K562 (cell line): ENCODE data around the gene SMURF1. TPM values are rescaled to one million over a fixed set of nuclear protein-coding genes. Genes with fewer than 3 reads are reported as not detected.

ENCODE experiments used
- ATAC-seq: fragments of 200-7000 bp; cut with Tn5 transposase; 3 replicates; pipeline ENCODE4 v1.9.1; 2020; ENCODE audit warnings: moderate library complexity
- BruUV-seq: library from RNA; stranded (reverse); fragments of 400-500 nt; replicated peaks from 2 replicates; lab custom pipeline; 2021; lab: Mats Ljungman, UMichigan
- CTCF ChIA-PET: fragments of 300-600 bp; formaldehyde crosslinking; extraction: SDS; loops from one replicate; lab custom pipeline; 2021; ENCODE audit warnings: low intra/inter-chr PET ratio; lab: Yijun Ruan, JAX
- POLR2A ChIA-PET: fragments of 300-600, 350-650 bp; sonication (Branson Sonifier 250); formaldehyde crosslinking; extraction: SDS; loops from one replicate; lab custom pipeline; 2021; ENCODE audit warnings: antibody characterized with exemption, inconsistent platforms; lab: Yijun Ruan, JAX
- DNase-seq, 4 experiments: peaks; one replicate each; pipeline versions ENCODE4 v3.0.0 to v3.0.0-alpha.2; 2011 to 2018; ENCODE audit warnings: low spot score in 3 of 4, mixed read lengths in 3 of 4; ENCODE audit errors: extremely low read depth in 1 of 4
- FAIRE-seq: peaks from 2 replicates; lab custom pipeline; 2011; peaks lifted over from hg19 to GRCh38; lab: Jason Lieb, UNC
- H2AFZ ChIP-seq: 2 replicates; pipeline ENCODE4 v1.6.0; 2011; ENCODE audit warnings: low read depth, low read length, control low read depth, inconsistent platforms
- H3K27ac ChIP-seq: fragments of 200-600 bp; 3 replicates; pipeline ENCODE4 v1.8.0; 2011; ENCODE audit warnings: low read depth, mild to moderate bottlenecking, control low read depth, inconsistent platforms, low read length, moderate library complexity, mixed read lengths; ENCODE audit errors: extremely low read depth
- H3K27me3 ChIP-seq, 2 experiments: fragments of 300-600 bp in 1 of 2; 2 replicates in 1 of 2; 3 replicates in 1 of 2; pipeline versions ENCODE4 v1.6.0 to v1.8.0; 2011; ENCODE audit warnings: inconsistent platforms in 2 of 2, low read length in 2 of 2, mild to moderate bottlenecking in 1 of 2, mixed read lengths in 1 of 2, moderate library complexity in 1 of 2; ENCODE audit not compliant: control insufficient read depth in 2 of 2, insufficient read depth in 2 of 2
- H3K36me3 ChIP-seq: fragments of 300-600 bp; 3 replicates; pipeline ENCODE4 v1.8.0; 2011; ENCODE audit warnings: mild to moderate bottlenecking, low read length, inconsistent platforms; ENCODE audit not compliant: control insufficient read depth, insufficient read depth
- H3K4me1 ChIP-seq, 2 experiments: fragments of 200-600 bp in 1 of 2; replicated peaks in 1 of 2; 2 replicates in 1 of 2; 3 replicates in 1 of 2; pipeline versions ENCODE4 v1.5.1 to v1.8.0; 2011; ENCODE audit warnings: inconsistent platforms in 2 of 2, low read length in 2 of 2, mild to moderate bottlenecking in 1 of 2, mixed read lengths in 1 of 2, moderate library complexity in 1 of 2; ENCODE audit not compliant: control insufficient read depth in 2 of 2, insufficient read depth in 2 of 2
- H3K4me2 ChIP-seq: 2 replicates; pipeline ENCODE4 v1.6.1; 2011; ENCODE audit warnings: low read length, control low read depth, inconsistent platforms, mixed read lengths; ENCODE audit not compliant: insufficient read depth
- H3K4me3 ChIP-seq: fragments of 200-600 bp; sonication (generic), shearing (Covaris generic); 2 replicates; pipeline ENCODE4 v1.5.1; 2016; ENCODE audit warnings: control low read depth, inconsistent platforms
- H3K79me2 ChIP-seq: fragments of 200-600 bp; 3 replicates; pipeline ENCODE4 v1.8.0; 2011; ENCODE audit warnings: low read length, inconsistent platforms; ENCODE audit not compliant: control insufficient read depth, insufficient read depth
- H3K9ac ChIP-seq, 2 experiments: 2 replicates each; pipeline versions ENCODE4 v1.6.0 to v1.6.1; 2011; ENCODE audit warnings: low read depth in 2 of 2, low read length in 2 of 2, control low read depth in 1 of 2, inconsistent platforms in 1 of 2, mild to moderate bottlenecking in 1 of 2, mixed read lengths in 1 of 2; ENCODE audit not compliant: insufficient read depth in 1 of 2
- H3K9me1 ChIP-seq: one replicate; pipeline ENCODE4 v1.6.0; 2011; ENCODE audit warnings: inconsistent platforms, mild to moderate bottlenecking, low read length, moderate library complexity; ENCODE audit not compliant: control insufficient read depth, insufficient read depth
- H3K9me3 ChIP-seq: replicated peaks from 2 replicates; pipeline ENCODE4 v1.5.1; 2011; ENCODE audit warnings: low read depth, low read length, inconsistent platforms; ENCODE audit not compliant: control insufficient read depth, insufficient read depth
- H4K20me1 ChIP-seq: replicated peaks from 2 replicates; pipeline ENCODE4 v1.6.1; 2011; ENCODE audit warnings: low read length, inconsistent platforms, mixed read lengths; ENCODE audit not compliant: control insufficient read depth, insufficient read depth
- CBX2 ChIP-seq: fragments of 200-600 bp; sonication (generic); IDR thresholded peaks from one replicate; pipeline ENCODE4 v1.6.1; 2012; ENCODE audit warnings: mild to moderate bottlenecking, low read length, inconsistent platforms; ENCODE audit not compliant: insufficient read depth, poor library complexity, severe bottlenecking
- CREBBP ChIP-seq: IDR thresholded peaks from one replicate; pipeline ENCODE4 v1.6.1; 2012; ENCODE audit warnings: low read depth, mild to moderate bottlenecking, control low read depth, inconsistent platforms, low read length
- FOXM1 ChIP-seq, 2 experiments: fragments of 450-650 bp in 1 of 2; sonication (generic) in 1 of 2; formaldehyde crosslinking in 1 of 2; IDR thresholded peaks; 2 replicates each; pipeline versions ENCODE4 v1.6.1 to v1.9.0; 2017 to 2022; ENCODE audit warnings: low read depth in 2 of 2, mild to moderate bottlenecking in 2 of 2, missing genetic modification reagents in 1 of 2, moderate library complexity in 1 of 2
- RBM15 ChIP-seq: fragments of 200-400 bp; formaldehyde crosslinking; IDR thresholded peaks from 2 replicates; pipeline ENCODE4 v1.6.1; 2018; ENCODE audit warnings: mild to moderate bottlenecking, low read length, moderate library complexity; ENCODE audit not compliant: insufficient read depth
- RBM34 ChIP-seq: fragments of 200-400 bp; formaldehyde crosslinking; IDR thresholded peaks from 2 replicates; pipeline ENCODE4 v1.6.1; 2018; ENCODE audit warnings: low read length, borderline replicate concordance; ENCODE audit not compliant: insufficient read depth
- SMAD2 ChIP-seq: fragments of 150-350 bp; IDR thresholded peaks from 2 replicates; pipeline ENCODE4 v1.6.1; 2014; ENCODE audit warnings: low read depth, mild to moderate bottlenecking, low read length
- TAF9B ChIP-seq: fragments of 450-650 bp; IDR thresholded peaks from 2 replicates; pipeline ENCODE4 v1.6.1; 2018; ENCODE audit warnings: mild to moderate bottlenecking; ENCODE audit not compliant: partially characterized antibody
- ZNF175 ChIP-seq: fragments of 200-800 bp; sonication (Bioruptor generic); IDR thresholded peaks from 2 replicates; pipeline ENCODE4 v1.6.1; 2016; ENCODE audit warnings: low read depth, mild to moderate bottlenecking, missing genetic modification characterization, missing compliant biosample characterization
- WGBS: fragments of 100-300 bp; shearing (Covaris generic); methylation state at CpG from one replicate; pipeline ENCODE4 v1.1.6; 2016; ENCODE audit warnings: low coverage, mixed read lengths; ENCODE audit not compliant: insufficient coverage; ENCODE audit errors: missing lambda C conversion rate; 5-methylcytosine and 5-hydroxymethylcytosine counted together
- in situ Hi-C: fragments of 300-500 bp; cut with MboI; formaldehyde crosslinking; loops from 4 replicates; pipeline ENCODE4 v1.15.0; 2018; ENCODE audit warnings: inconsistent platforms, mixed read lengths
- intact Hi-C: fragments of 100-400 bp; cut with micrococcal nuclease; formaldehyde crosslinking; loops from 2 replicates; pipeline ENCODE4 v1.14.2; 2022
- polyA plus RNA-seq, 8 experiments: library from polyadenylated mRNA; depleted of rRNA in 4 of 8; stranded (reverse) in 5 of 8; unstranded in 3 of 8; fragments of >200 nt; fragmentation: Nextera tagmentation in 2 of 8; fragmentation: Illumina TruSeq in 1 of 8; extraction: Ambion mirVana in 2 of 8; extraction: Trizol in 1 of 8; gene quantifications; 2 replicates each; pipeline versions ENCODE4 v1.2.1 to v1.2.3, GENCODE V29; 2011 to 2014; ENCODE audit warnings: inconsistent platforms in 1 of 8, missing spikeins in 1 of 8
- total RNA-seq, 7 experiments: library from RNA; depleted of rRNA in 6 of 7; stranded (reverse); fragments of >200 nt in 6 of 7; fragmentation: Illumina TruSeq in 2 of 7; extraction: Trizol in 2 of 7; gene quantifications; 2 replicates each; pipeline versions ENCODE4 v1.2.1 to v1.2.3, GENCODE V29; 2011 to 2021; ENCODE audit warnings: low replicate concordance in 1 of 7
- TF ChIP-seq, protein P1 (sequence below): IDR thresholded peaks from 2 replicates; pipeline ENCODE4 v1.6.1; 2016; ENCODE audit warnings: missing genetic modification characterization, missing compliant biosample characterization
- TF ChIP-seq, protein P2 (sequence below): fragments of 450-650 bp; formaldehyde crosslinking; IDR thresholded peaks from 2 replicates; pipeline ENCODE4 v1.4.0; 2022; ENCODE audit warnings: missing genetic modification characterization
- TF ChIP-seq, protein P3 (sequence below), 2 experiments: IDR thresholded peaks; 2 replicates each; pipeline ENCODE4 v1.6.1; 2012; ENCODE audit warnings: improper control_type of control experiment in 2 of 2, low read depth in 2 of 2, low read length in 2 of 2, borderline replicate concordance in 1 of 2

Gene SMURF1
- total and polyA plus RNA-seq, 9 of the 15 experiments (the other 6 are each of a cell fraction or from before 2014, with no cell fraction given) = 1.0 to 20.1 (median 12.6) TPM

DNA sequence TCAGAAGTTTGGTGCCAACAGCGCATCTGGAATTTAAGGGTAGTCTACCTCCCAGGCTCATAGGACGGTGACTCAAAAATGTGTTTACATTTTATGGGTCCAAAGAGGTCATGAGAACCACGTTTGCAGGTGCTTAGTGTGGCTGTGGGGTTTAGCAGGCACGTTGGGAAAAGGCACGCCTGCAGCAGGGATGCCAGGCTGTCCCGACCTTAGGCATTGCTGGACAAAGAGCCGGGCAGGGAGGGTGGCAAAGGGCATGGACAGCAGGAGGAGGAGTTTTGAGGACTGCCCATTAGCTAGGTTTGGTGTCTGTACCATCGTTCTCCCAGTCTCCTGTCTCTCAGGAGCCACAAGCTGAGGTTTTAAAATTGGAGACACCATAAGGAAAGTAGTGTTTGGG lies 161.2 kb downstream of the SMURF1 start:
- H3K4me3 ChIP-seq = no peak overlapping the region
- no peaks in the 10 kb centered on the region for H3K27me3 ChIP-seq
- ATAC-seq (no peak), FAIRE-seq (no peak), DNase-seq (no peak)
- no peaks in the 10 kb centered on the region for H3K9me1 ChIP-seq
- ChIA-PET CTCF (no interaction called here), POLR2A (no interaction called here)
- no peak overlapping the region for H3K4me2 ChIP-seq
- no peaks in the 10 kb centered on the region for H3K79me2 ChIP-seq
- no peak overlapping the region for H2AFZ ChIP-seq
- H4K20me1 ChIP-seq = no peaks in the 10 kb centered on the region
- 86% methylated on average over 8 of the region's 8 CpGs for WGBS
- peaks cover 100% of the 10 kb centered on the region for H3K36me3 ChIP-seq
- H3K4me1 ChIP-seq = no peaks in the 10 kb centered on the region
- H3K9me3 ChIP-seq = no peaks in the 10 kb centered on the region
- intact Hi-C loops (no loop called here), in situ Hi-C loops (no loop called here)
- TF ChIP-seq RBM34 (no peak), CREBBP (no peak), CBX2 (no peak), FOXM1 (IDR thresholded peaks at IDR 0.05; ENCODE audit: low read depth) (no peak), FOXM1 (CRISPR knock-in tag; IDR thresholded peaks at IDR 0.05; ENCODE audit: low read depth) (no peak), ZNF175 (CRISPR knock-in tag) (no peak), RBM15 (no peak), TAF9B (no peak), SMAD2 (no peak)
- TF ChIP-seq, protein P1, sequence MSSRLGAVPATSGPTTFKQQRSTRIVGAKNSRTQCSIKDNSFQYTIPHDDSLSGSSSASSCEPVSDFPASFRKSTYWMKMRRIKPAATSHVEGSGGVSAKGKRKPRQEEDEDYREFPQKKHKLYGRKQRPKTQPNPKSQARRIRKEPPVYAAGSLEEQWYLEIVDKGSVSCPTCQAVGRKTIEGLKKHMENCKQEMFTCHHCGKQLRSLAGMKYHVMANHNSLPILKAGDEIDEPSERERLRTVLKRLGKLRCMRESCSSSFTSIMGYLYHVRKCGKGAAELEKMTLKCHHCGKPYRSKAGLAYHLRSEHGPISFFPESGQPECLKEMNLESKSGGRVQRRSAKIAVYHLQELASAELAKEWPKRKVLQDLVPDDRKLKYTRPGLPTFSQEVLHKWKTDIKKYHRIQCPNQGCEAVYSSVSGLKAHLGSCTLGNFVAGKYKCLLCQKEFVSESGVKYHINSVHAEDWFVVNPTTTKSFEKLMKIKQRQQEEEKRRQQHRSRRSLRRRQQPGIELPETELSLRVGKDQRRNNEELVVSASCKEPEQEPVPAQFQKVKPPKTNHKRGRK (tag) = no peak
- TF ChIP-seq, protein P2, sequence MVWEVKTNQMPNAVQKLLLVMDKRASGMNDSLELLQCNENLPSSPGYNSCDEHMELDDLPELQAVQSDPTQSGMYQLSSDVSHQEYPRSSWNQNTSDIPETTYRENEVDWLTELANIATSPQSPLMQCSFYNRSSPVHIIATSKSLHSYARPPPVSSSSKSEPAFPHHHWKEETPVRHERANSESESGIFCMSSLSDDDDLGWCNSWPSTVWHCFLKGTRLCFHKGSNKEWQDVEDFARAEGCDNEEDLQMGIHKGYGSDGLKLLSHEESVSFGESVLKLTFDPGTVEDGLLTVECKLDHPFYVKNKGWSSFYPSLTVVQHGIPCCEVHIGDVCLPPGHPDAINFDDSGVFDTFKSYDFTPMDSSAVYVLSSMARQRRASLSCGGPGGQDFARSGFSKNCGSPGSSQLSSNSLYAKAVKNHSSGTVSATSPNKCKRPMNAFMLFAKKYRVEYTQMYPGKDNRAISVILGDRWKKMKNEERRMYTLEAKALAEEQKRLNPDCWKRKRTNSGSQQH (CRISPR knock-in tag) = no peak
- TF ChIP-seq, protein P3, sequence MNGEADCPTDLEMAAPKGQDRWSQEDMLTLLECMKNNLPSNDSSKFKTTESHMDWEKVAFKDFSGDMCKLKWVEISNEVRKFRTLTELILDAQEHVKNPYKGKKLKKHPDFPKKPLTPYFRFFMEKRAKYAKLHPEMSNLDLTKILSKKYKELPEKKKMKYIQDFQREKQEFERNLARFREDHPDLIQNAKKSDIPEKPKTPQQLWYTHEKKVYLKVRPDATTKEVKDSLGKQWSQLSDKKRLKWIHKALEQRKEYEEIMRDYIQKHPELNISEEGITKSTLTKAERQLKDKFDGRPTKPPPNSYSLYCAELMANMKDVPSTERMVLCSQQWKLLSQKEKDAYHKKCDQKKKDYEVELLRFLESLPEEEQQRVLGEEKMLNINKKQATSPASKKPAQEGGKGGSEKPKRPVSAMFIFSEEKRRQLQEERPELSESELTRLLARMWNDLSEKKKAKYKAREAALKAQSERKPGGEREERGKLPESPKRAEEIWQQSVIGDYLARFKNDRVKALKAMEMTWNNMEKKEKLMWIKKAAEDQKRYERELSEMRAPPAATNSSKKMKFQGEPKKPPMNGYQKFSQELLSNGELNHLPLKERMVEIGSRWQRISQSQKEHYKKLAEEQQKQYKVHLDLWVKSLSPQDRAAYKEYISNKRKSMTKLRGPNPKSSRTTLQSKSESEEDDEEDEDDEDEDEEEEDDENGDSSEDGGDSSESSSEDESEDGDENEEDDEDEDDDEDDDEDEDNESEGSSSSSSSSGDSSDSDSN (IDR thresholded peaks at IDR 0.05; ENCODE audit: borderline replicate concordance in 1 of 2, low read depth in 2 of 2, low read length in 2 of 2) = no peak
- 0 out of 4 replicates have a peak overlapping the region, but pooled peaks of 1 of the 2 experiments have one; percentile 10 for H3K9ac ChIP-seq
- no TSS peak for BruUV-seq
- H3K27ac ChIP-seq = no peak overlapping the region
